Measurements from ENCODE around the gene DGKG.

DNA sequence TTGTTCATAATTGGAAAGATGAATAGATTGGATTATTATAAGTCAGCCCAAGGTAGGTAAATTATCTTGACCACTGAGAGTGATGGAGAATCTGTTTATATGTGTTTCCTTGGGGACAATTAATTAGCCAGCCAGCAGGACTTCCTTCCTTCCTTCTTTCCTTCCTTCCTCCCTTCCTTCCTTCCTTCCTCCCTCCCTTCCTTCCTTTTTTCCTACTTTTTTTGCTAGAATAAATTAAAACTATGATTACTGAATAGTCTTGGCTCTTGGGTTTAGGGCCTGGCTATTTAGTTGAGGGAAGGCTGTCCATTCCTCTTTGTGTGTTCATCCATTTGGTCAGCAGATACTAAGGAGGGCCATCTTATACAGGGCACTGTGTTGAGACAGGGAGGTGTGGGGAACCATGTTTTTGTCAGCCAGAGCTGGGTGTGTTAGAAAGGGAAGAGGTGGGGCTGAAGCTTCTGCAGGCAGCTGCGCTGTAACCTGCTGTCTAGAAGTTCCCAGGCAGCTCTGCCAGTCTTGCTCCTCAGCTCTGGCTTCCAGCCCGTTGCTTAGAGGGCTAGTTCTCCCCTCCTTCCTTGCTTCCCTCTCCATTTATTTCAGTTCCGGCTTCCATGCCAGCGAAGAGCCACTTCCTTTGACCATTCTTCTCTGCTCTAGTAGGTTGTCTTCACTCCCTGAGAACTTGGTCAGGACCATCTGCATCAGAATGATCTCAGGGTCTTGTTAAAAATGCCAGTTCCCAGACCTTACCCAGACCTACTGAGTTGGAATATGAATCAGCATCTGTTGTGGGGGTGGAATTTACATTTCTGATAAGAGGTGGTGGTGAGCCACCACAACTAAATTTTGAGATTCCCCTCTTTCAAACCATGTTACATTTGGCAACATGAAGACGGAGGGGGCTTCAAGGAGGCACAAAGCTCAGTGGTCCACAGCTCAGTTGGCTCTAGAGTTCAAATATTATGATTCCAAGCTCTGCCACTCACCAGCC, 113.9 kb downstream of the DGKG start:
- TF ChIP-seq HDAC2 (IDR thresholded peaks at IDR 0.05) (no peak), NRF1 (conservative IDR thresholded peaks at IDR 0.05 in 1 of 2, IDR thresholded peaks at IDR 0.05 in 1 of 2) (no peak), TEAD4 (IDR thresholded peaks at IDR 0.05; ENCODE audit: low read length) (no peak), TEAD4 (CRISPR knock-in tag; IDR thresholded peaks at IDR 0.05; ENCODE audit: borderline replicate concordance) (no peak), ZNF561 (CRISPR knock-in tag; conservative IDR thresholded peaks at IDR 0.05) (no peak), GABPB1 (CRISPR knock-in tag; IDR thresholded peaks at IDR 0.05) (no peak), STAT5B (CRISPR knock-in tag; IDR thresholded peaks at IDR 0.05) (no peak), ZNF263 (CRISPR knock-in tag; IDR thresholded peaks at IDR 0.05; ENCODE audit: borderline replicate concordance) (no peak)
- TF ChIP-seq, protein P1, sequence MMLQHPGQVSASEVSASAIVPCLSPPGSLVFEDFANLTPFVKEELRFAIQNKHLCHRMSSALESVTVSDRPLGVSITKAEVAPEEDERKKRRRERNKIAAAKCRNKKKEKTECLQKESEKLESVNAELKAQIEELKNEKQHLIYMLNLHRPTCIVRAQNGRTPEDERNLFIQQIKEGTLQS (IDR thresholded peaks at IDR 0.05): no peak
- TF ChIP-seq, protein P1 (CRISPR knock-in tag; conservative IDR thresholded peaks at IDR 0.05): no peak
